ENCODE data around the gene CAMK1D. TPM values are rescaled to one million over a fixed set of nuclear protein-coding genes. Genes with fewer than 3 reads are reported as not detected.

Gene CAMK1D
- total and polyA plus RNA-seq, 10 of the 15 experiments (the other 5 are each of a cell fraction or from before 2014, with no cell fraction given): 2.1 to 35.5 (median 14.7) TPM

- no peak for TF ChIP-seq HSF1 (IDR thresholded peaks at IDR 0.05; ENCODE audit: low read depth, low read length)
- TF ChIP-seq FOXM1 (IDR thresholded peaks at IDR 0.05; ENCODE audit: low read depth, low read length): no peak
These were observed 17.9 kb downstream of the CAMK1D start (continued) for GRCh38 chr10:12367272-12367671.

- ChIA-PET RAD21 (ENCODE audit: unreplicated experiment) (no interaction called here), POLR2A (no interaction called here), SMC1A (ENCODE audit: uncharacterized antibody, unreplicated experiment) (no interaction called here), CTCF (interaction anchor here (0.7 kb wide), 1 partner anchor 682 kb away, joined by 3 read pairs; no protein-coding TSS in a partner anchor)
- no peak for ATAC-seq
- peaks cover 16% of the 10 kb centered on the region for H3K4me1 ChIP-seq (ENCODE audit: control insufficient read depth, insufficient read depth, low read length)
- 97% methylated on average over 8 of the region's 8 CpGs for WGBS (ENCODE audit: insufficient coverage, insufficient replicate concordance, low lambda C conversion rate, missing lambda C conversion rate)
- H2AFZ ChIP-seq (ENCODE audit: control insufficient read depth, low read depth, low read length): no peak overlapping the region
- peaks cover 4% of the 10 kb centered on the region for H4K20me1 ChIP-seq (ENCODE audit: control insufficient read depth, insufficient read depth)
- no peaks in the 10 kb centered on the region; a peak in 1 of 4 replicates for H3K36me3 ChIP-seq (ENCODE audit: control insufficient read depth in 2 of 2, insufficient read depth in 2 of 2, low read length in 1 of 2)
- no peak for DNase-seq (ENCODE audit: low read depth, low spot score)
- H3K4me2 ChIP-seq (ENCODE audit: control insufficient read depth, insufficient read depth): no peak overlapping the region
- intact Hi-C loops (cut with micrococcal nuclease; ENCODE audit: unreplicated experiment) (no loop called here), in situ Hi-C loops (cut with MboI) (no loop called here)
- H3K9me3 ChIP-seq (replicated peaks; ENCODE audit: control insufficient read depth, insufficient read depth, low read length): no peaks in the 10 kb centered on the region
- FAIRE-seq: no peak
- H3K4me3 ChIP-seq: no peak overlapping the region
- no peaks in the 10 kb centered on the region for H3K27me3 ChIP-seq (replicated peaks in 1 of 2; ENCODE audit: control insufficient read depth in 2 of 2, insufficient read depth in 2 of 2, low read length in 1 of 2)
- H3K79me2 ChIP-seq (ENCODE audit: control insufficient read depth, insufficient read depth, low read length): peaks cover 18% of the 10 kb centered on the region
- no peak overlapping the region for H3K9ac ChIP-seq (ENCODE audit: control insufficient read depth, insufficient read depth, low read length)
- H3K27ac ChIP-seq (ENCODE audit: control insufficient read depth, insufficient read depth): no peak overlapping the region
- BruUV-seq (replicated peaks): no TSS peak
- TF ChIP-seq MAX (IDR thresholded peaks at IDR 0.05; ENCODE audit: low read depth, low read length) (no peak), ZNF207 (IDR thresholded peaks at IDR 0.05; ENCODE audit: borderline replicate concordance) (no peak), MTA3 (IDR thresholded peaks at IDR 0.05; ENCODE audit: borderline replicate concordance, low read length) (no peak), ATF7 (IDR thresholded peaks at IDR 0.05; ENCODE audit: low read depth) (no peak), NFXL1 (IDR thresholded peaks at IDR 0.05; ENCODE audit: borderline replicate concordance) (no peak), WRNIP1 (IDR thresholded peaks at IDR 0.05; ENCODE audit: borderline replicate concordance, low read depth, low read length) (no peak), CBX5 (IDR thresholded peaks at IDR 0.05; ENCODE audit: low read depth) (no peak), SP1 (IDR thresholded peaks at IDR 0.05; ENCODE audit: low read depth, low read length) (no peak), TBL1XR1 (IDR thresholded peaks at IDR 0.05; ENCODE audit: low read depth, low read length) (no peak), PBX3 (IDR thresholded peaks at IDR 0.05; ENCODE audit: insufficient replicate concordance, low read depth, low read length) (no peak), JUND (IDR thresholded peaks at IDR 0.05; ENCODE audit: low read depth, low read length) (no peak), CUX1 (IDR thresholded peaks at IDR 0.05; ENCODE audit: insufficient replicate concordance, low read depth, low read length) (no peak), ZNF622 (IDR thresholded peaks at IDR 0.05) (no peak), POLR2AphosphoS2 (IDR thresholded peaks at IDR 0.05; ENCODE audit: low read depth, low read length) (no peak), POLR2AphosphoS5 (IDR thresholded peaks at IDR 0.05; ENCODE audit: low read length) (no peak)
These were observed 20.6 kb downstream of the CAMK1D start for GRCh38 chr10:12369982-12370381.

Data from GM12878 (cell line).